GM12878 (cell line): ENCODE measurements around the gene SRD5A2. TPM values are rescaled to one million over a fixed set of nuclear protein-coding genes. Genes with fewer than 3 reads are reported as not detected.

Experiments used
- ATAC-seq: fragments of 200-7000 bp; cut with Tn5 transposase; 3 replicates; pipeline ENCODE4 v1.9.1; 2020; ENCODE audit warnings: mild to moderate bottlenecking, moderate library complexity
- BruUV-seq: library from RNA; stranded (reverse); fragments of 400-500 nt; replicated peaks from 2 replicates; lab custom pipeline; 2021; lab: Mats Ljungman, UMichigan
- CTCF ChIA-PET: fragments of 300-600 bp; sonication (Branson Sonifier 250); formaldehyde crosslinking; extraction: SDS; loops from one replicate; lab custom pipeline; 2021; ENCODE audit warnings: inconsistent platforms; lab: Yijun Ruan, JAX
- POLR2A ChIA-PET: fragments of 350-600 bp; formaldehyde crosslinking; extraction: SDS; loops from one replicate; lab custom pipeline; 2021; ENCODE audit warnings: inconsistent platforms; lab: Charles Lee
- RAD21 ChIA-PET: fragments of 300-600 bp; sonication (Branson Sonifier 250); formaldehyde crosslinking; loops from one replicate; lab custom pipeline; 2023; ENCODE audit warnings: antibody characterized with exemption; ENCODE audit not compliant: unreplicated experiment; lab: Charles Lee
- SMC1A ChIA-PET: fragments of 300-600 bp; sonication (Branson Sonifier 250); formaldehyde crosslinking; loops from one replicate; lab custom pipeline; 2023; ENCODE audit not compliant: unreplicated experiment, uncharacterized antibody; lab: Charles Lee
- DNase-seq: peaks from one replicate; pipeline ENCODE4 v3.0.0-alpha.2; 2011; ENCODE audit warnings: low read depth, low spot score
- FAIRE-seq: peaks from 3 replicates; lab custom pipeline; 2011; peaks lifted over from hg19 to GRCh38; lab: Jason Lieb, UNC
- H2AFZ ChIP-seq: 2 replicates; pipeline ENCODE4 v1.6.0; 2011; ENCODE audit warnings: low read depth, low read length, control low read depth; ENCODE audit not compliant: control insufficient read depth
- H3K27ac ChIP-seq: 2 replicates; pipeline ENCODE4 v1.5.1; 2011; ENCODE audit warnings: control low read depth; ENCODE audit not compliant: control insufficient read depth, insufficient read depth
- H3K27me3 ChIP-seq, 2 experiments: replicated peaks in 1 of 2; 2 replicates each; pipeline versions ENCODE4 v1.6.0 to v1.6.1; 2011; ENCODE audit warnings: low read length in 1 of 2; ENCODE audit not compliant: control insufficient read depth in 2 of 2, insufficient read depth in 2 of 2
- H3K36me3 ChIP-seq, 2 experiments: 2 replicates each; pipeline ENCODE4 v1.5.1; 2011; ENCODE audit warnings: low read length in 1 of 2; ENCODE audit not compliant: control insufficient read depth in 2 of 2, insufficient read depth in 2 of 2
- H3K4me1 ChIP-seq: 2 replicates; pipeline ENCODE4 v1.6.1; 2011; ENCODE audit warnings: mild to moderate bottlenecking, low read length, moderate library complexity, mixed read lengths; ENCODE audit not compliant: control insufficient read depth, insufficient read depth
- H3K4me2 ChIP-seq: 2 replicates; pipeline ENCODE4 v1.6.0; 2011; ENCODE audit warnings: control low read depth; ENCODE audit not compliant: control insufficient read depth, insufficient read depth
- H3K4me3 ChIP-seq: fragments of 200-600 bp; sonication (generic); 2 replicates; pipeline ENCODE4 v1.5.1; 2016
- H3K79me2 ChIP-seq: 2 replicates; pipeline ENCODE4 v1.6.0; 2011; ENCODE audit warnings: low read length; ENCODE audit not compliant: control insufficient read depth, insufficient read depth
- H3K9ac ChIP-seq: 2 replicates; pipeline ENCODE4 v1.8.0; 2011; ENCODE audit warnings: low read length, control low read depth, mixed read lengths; ENCODE audit not compliant: control insufficient read depth, insufficient read depth
- H3K9me3 ChIP-seq: replicated peaks from 3 replicates; pipeline ENCODE4 v1.5.1; 2011; ENCODE audit warnings: mild to moderate bottlenecking, low read length; ENCODE audit not compliant: control insufficient read depth, insufficient read depth
- H4K20me1 ChIP-seq: 2 replicates; pipeline ENCODE4 v1.6.0; 2011; ENCODE audit not compliant: control insufficient read depth, insufficient read depth
- BRCA1 ChIP-seq: IDR thresholded peaks from 2 replicates; pipeline ENCODE4 v1.6.1; 2011; ENCODE audit warnings: low read depth, low read length, improper control_type of control experiment
- IKZF1 ChIP-seq: fragments of 450-650 bp; conservative IDR thresholded peaks from 2 replicates; pipeline ENCODE4 v1.6.1; 2017; ENCODE audit warnings: antibody characterized with exemption, mild to moderate bottlenecking
- SIN3A ChIP-seq: IDR thresholded peaks from 2 replicates; pipeline ENCODE4 v1.6.1; 2012; ENCODE audit warnings: low read depth, low read length, improper control_type of control experiment
- whole genome bisulfite sequencing: methylation state at CpG from one replicate; pipeline ENCODE4 v1.1.6; 2016; ENCODE audit warnings: low lambda C conversion rate; ENCODE audit not compliant: insufficient replicate concordance, insufficient coverage; ENCODE audit errors: missing lambda C conversion rate; 5-methylcytosine and 5-hydroxymethylcytosine counted together
- in situ Hi-C: fragments of 300-500 bp; cut with MboI; formaldehyde crosslinking; loops from 9 replicates; pipeline ENCODE4 v1.14.3; 2018; ENCODE audit warnings: mixed read lengths
- intact Hi-C: fragments of 100-400 bp; cut with micrococcal nuclease; formaldehyde crosslinking; loops from one replicate; pipeline ENCODE4 v1.14.2; 2022; ENCODE audit not compliant: unreplicated experiment
- polyA plus RNA-seq, 11 experiments: library from polyadenylated mRNA; depleted of rRNA in 4 of 11; unstranded in 6 of 11; stranded (reverse) in 5 of 11; fragments of >200 nt; fragmentation: Nextera tagmentation in 4 of 11; fragmentation: Illumina TruSeq in 1 of 11; extraction: Ambion mirVana in 4 of 11; extraction: Trizol in 1 of 11; gene quantifications; 1 replicate in 1 of 11; 2 replicates in 10 of 11; pipeline versions ENCODE4 v1.2.1 to v1.2.3, GENCODE V29; 2011 to 2016; ENCODE audit warnings: inconsistent platforms in 2 of 11, missing spikeins in 2 of 11, low read depth in 1 of 11
- total RNA-seq, 4 experiments: library from RNA; depleted of rRNA in 3 of 4; stranded (reverse); fragments of >200 nt in 3 of 4; fragmentation: Illumina TruSeq in 1 of 4; extraction: Trizol in 1 of 4; gene quantifications; 2 replicates each; pipeline versions ENCODE4 v1.2.1 to v1.2.3, GENCODE V29; 2013 to 2021

Gene SRD5A2
- total and polyA plus RNA-seq, 10 of the 15 experiments (the other 5 are each of a cell fraction or from before 2014, with no cell fraction given) = 0.01 TPM; not detected in 7

- no peak for FAIRE-seq
- in situ Hi-C loops (no loop called here), intact Hi-C loops (no loop called here)
- no peak for ATAC-seq
- no peaks in the 10 kb centered on the region for H3K9me3 ChIP-seq
- no peak overlapping the region for H3K4me2 ChIP-seq
- H3K79me2 ChIP-seq = no peaks in the 10 kb centered on the region
- RAD21 ChIA-PET = no interaction called here
- BruUV-seq = no TSS peak
- no peak overlapping the region for H2AFZ ChIP-seq
- no peak overlapping the region for H3K4me3 ChIP-seq
- no peaks in the 10 kb centered on the region for H3K27me3 ChIP-seq
- H3K4me1 ChIP-seq = no peaks in the 10 kb centered on the region
- TF ChIP-seq SIN3A = no peak
- TF ChIP-seq BRCA1 = no peak
- CTCF ChIA-PET = no interaction called here
- SMC1A ChIA-PET = no interaction called here
- H3K36me3 ChIP-seq = no peaks in the 10 kb centered on the region
- no peak overlapping the region for H3K9ac ChIP-seq
- H3K27ac ChIP-seq = no peak overlapping the region
- DNase-seq = no peak
- H4K20me1 ChIP-seq = no peaks in the 10 kb centered on the region
- 20% methylated on average over 3 of the region's 3 CpGs for WGBS
- POLR2A ChIA-PET = no interaction called here
Observed at GRCh38 chr2:31539505-31539904, 41.2 kb downstream of the SRD5A2 start.

DNA sequence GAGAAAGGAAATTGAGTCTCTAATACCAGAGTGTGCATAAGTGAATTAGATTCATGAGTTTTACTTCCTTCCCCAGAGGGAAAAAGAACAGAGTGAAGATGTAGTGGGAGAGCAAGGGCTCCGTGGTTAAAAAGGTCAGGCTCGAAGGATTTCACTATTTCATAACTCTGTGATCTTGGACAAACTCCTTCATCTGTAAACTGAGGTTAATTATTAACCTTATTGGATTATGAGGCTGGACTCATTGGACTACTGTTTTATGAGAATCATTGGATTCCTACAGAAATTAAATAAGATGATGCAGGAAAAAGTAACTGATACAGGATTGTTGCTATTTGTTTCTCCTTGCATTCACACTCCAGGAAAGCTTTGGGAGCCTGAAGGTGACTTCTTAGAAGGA, 45.0 kb downstream of the SRD5A2 start:
- no peak overlapping the region for H2AFZ ChIP-seq
- no peaks in the 10 kb centered on the region for H3K79me2 ChIP-seq
- no peaks in the 10 kb centered on the region for H3K36me3 ChIP-seq
- WGBS = 4% methylated on average over 2 of the region's 2 CpGs
- no peaks in the 10 kb centered on the region for H3K27me3 ChIP-seq
- SMC1A ChIA-PET = interaction anchor here (0.7 to 1.0 kb wide), 2 partner anchors 13 to 412 kb away, joined by 3 read pairs; no protein-coding TSS in a partner anchor
- no peak overlapping the region for H3K27ac ChIP-seq
- FAIRE-seq (no peak), ATAC-seq (no peak), DNase-seq (no peak)
- H3K9me3 ChIP-seq = no peaks in the 10 kb centered on the region
- no peaks in the 10 kb centered on the region for H3K4me1 ChIP-seq
- RAD21 ChIA-PET = no interaction called here
- H3K9ac ChIP-seq = no peak overlapping the region
- CTCF ChIA-PET = interaction anchor here (0.8 to 1.1 kb wide), 2 partner anchors 12 to 14 kb away, joined by 3 read pairs; no protein-coding TSS in a partner anchor
- TF ChIP-seq IKZF1 = no peak
- H3K4me2 ChIP-seq = no peak overlapping the region
- no peaks in the 10 kb centered on the region for H4K20me1 ChIP-seq
- no TSS peak for BruUV-seq
- no peak overlapping the region for H3K4me3 ChIP-seq
- intact Hi-C loops (no loop called here), in situ Hi-C loops (no loop called here)
- POLR2A ChIA-PET = no interaction called here
